Liver (tissue), 9 donors: Measurements from ENCODE around the gene FAM25A. TPM values are rescaled to one million over a fixed set of nuclear protein-coding genes. Genes with fewer than 3 reads are reported as not detected.
A peak's percentile ranks its signal among the peaks of the same experiment; 100 is the strongest.

Source experiments
- DNase-seq: peaks from one replicate; pipeline ENCODE4 v3.0.0-alpha.2; 2017; ENCODE audit warnings: low spot score
- H3K27ac ChIP-seq, 2 donors: one replicate each; pipeline ENCODE4 v1.7.0; 2013; ENCODE audit warnings: inconsistent platforms in 2 of 2, low read length in 2 of 2, control low read depth in 1 of 2, low read depth in 1 of 2, mild to moderate bottlenecking in 1 of 2
- H3K27me3 ChIP-seq, 4 donors: one replicate each; pipeline versions ENCODE4 v1.6.1 to v1.7.0; 2013; ENCODE audit warnings: low read length in 3 of 4, inconsistent platforms in 1 of 4, mild to moderate bottlenecking in 1 of 4, moderate library complexity in 1 of 4; ENCODE audit not compliant: control insufficient read depth in 4 of 4, insufficient read depth in 4 of 4
- H3K36me3 ChIP-seq, 4 donors: one replicate each; pipeline versions ENCODE4 v1.6.1 to v1.7.0; 2013; ENCODE audit warnings: low read length in 3 of 4, mild to moderate bottlenecking in 3 of 4, low read depth in 1 of 4, moderate library complexity in 1 of 4; ENCODE audit not compliant: control insufficient read depth in 4 of 4, insufficient read depth in 3 of 4
- H3K4me1 ChIP-seq, 4 donors: one replicate each; pipeline versions ENCODE4 v1.6.1 to v1.7.0; 2013; ENCODE audit warnings: low read length in 3 of 4, mild to moderate bottlenecking in 3 of 4, moderate library complexity in 1 of 4; ENCODE audit not compliant: control insufficient read depth in 4 of 4, insufficient read depth in 4 of 4
- H3K4me3 ChIP-seq, 3 donors: one replicate each; pipeline versions ENCODE4 v1.6.1 to v1.7.0; 2013; ENCODE audit warnings: low read length in 3 of 3, control low read depth in 1 of 3, low read depth in 1 of 3, mild to moderate bottlenecking in 1 of 3
- H3K9ac ChIP-seq, 2 donors: one replicate each; pipeline ENCODE4 v1.7.0; 2013; ENCODE audit warnings: low read length in 2 of 2, mild to moderate bottlenecking in 2 of 2, moderate library complexity in 2 of 2, control low read depth in 1 of 2, low read depth in 1 of 2
- H3K9me3 ChIP-seq, 4 donors: one replicate each; pipeline versions ENCODE4 v1.6.1 to v1.7.0; 2013; ENCODE audit warnings: low read length in 3 of 4; ENCODE audit not compliant: control insufficient read depth in 4 of 4
- GABPA ChIP-seq, 2 donors: IDR thresholded peaks in 1 of 2; conservative IDR thresholded peaks in 1 of 2; 2 replicates each; pipeline ENCODE4 v1.6.1; 2016; ENCODE audit warnings: antibody characterized with exemption in 2 of 2, mild to moderate bottlenecking in 1 of 2, moderate library complexity in 1 of 2
- HNF4A ChIP-seq, 2 donors: conservative IDR thresholded peaks; 2 replicates each; pipeline ENCODE4 v1.6.1; 2016; ENCODE audit warnings: antibody characterized with exemption in 2 of 2, mild to moderate bottlenecking in 2 of 2
- HNF4G ChIP-seq: IDR thresholded peaks from 2 replicates; pipeline ENCODE4 v1.6.1; 2016; ENCODE audit warnings: antibody characterized with exemption
- JUND ChIP-seq, 2 donors: IDR thresholded peaks; 2 replicates each; pipeline ENCODE4 v1.6.1; 2016; ENCODE audit warnings: antibody characterized with exemption in 2 of 2
- NR2F2 ChIP-seq: IDR thresholded peaks from 2 replicates; pipeline ENCODE4 v1.6.1; 2016; ENCODE audit warnings: antibody characterized with exemption
- RAD21 ChIP-seq, 2 donors: IDR thresholded peaks; 2 replicates each; pipeline ENCODE4 v1.6.1; 2016; ENCODE audit warnings: antibody characterized with exemption in 2 of 2, mild to moderate bottlenecking in 2 of 2
- RXRA ChIP-seq, 2 donors: IDR thresholded peaks; 2 replicates each; pipeline ENCODE4 v1.6.1; 2017 to 2018; ENCODE audit warnings: antibody characterized with exemption in 2 of 2, mild to moderate bottlenecking in 1 of 2
- SP1 ChIP-seq: IDR thresholded peaks from 2 replicates; pipeline ENCODE4 v1.6.1; 2018; ENCODE audit warnings: antibody characterized with exemption, mild to moderate bottlenecking
- TAF1 ChIP-seq: conservative IDR thresholded peaks from 2 replicates; pipeline ENCODE4 v1.6.1; 2016; ENCODE audit warnings: antibody characterized with exemption, mild to moderate bottlenecking
- YY1 ChIP-seq: IDR thresholded peaks from 2 replicates; pipeline ENCODE4 v1.6.1; 2016; ENCODE audit warnings: antibody characterized with exemption, mild to moderate bottlenecking
- WGBS: extraction: QIAGEN DNeasy Blood & Tissue Kit; methylation state at CpG from one replicate; pipeline ENCODE4 v1.1.7; 2013; 5-methylcytosine and 5-hydroxymethylcytosine counted together
- polyA plus RNA-seq, 2 donors: library from polyadenylated mRNA; stranded (reverse) in 1 of 2; unstranded in 1 of 2; fragments of 200-250 nt in 1 of 2; fragments of >200 nt in 1 of 2; fragmentation: Nextera tagmentation in 1 of 2; extraction: Ambion mirVana in 1 of 2; gene quantifications; one replicate each; pipeline versions ENCODE4 v1.2.1 to v1.2.3, GENCODE V29; 2013 to 2015
- total RNA-seq, 2 donors: library from RNA; depleted of rRNA; stranded (reverse); fragments of >200 nt; gene quantifications; one replicate each; pipeline ENCODE4 v1.2.3, GENCODE V29; 2014
- TF ChIP-seq, protein P1 (sequence below): fragments of 150-350 bp; IDR thresholded peaks from 2 replicates; pipeline ENCODE4 v1.5.1; 2017; ENCODE audit warnings: improper control_type of control experiment, low read depth, low read length; ENCODE audit not compliant: missing input control
- TF ChIP-seq, protein P2 (sequence below): IDR thresholded peaks from 2 replicates; pipeline ENCODE4 v1.6.1; 2016; ENCODE audit warnings: antibody characterized with exemption
- TF ChIP-seq, protein P3 (sequence below): IDR thresholded peaks from 2 replicates; pipeline ENCODE4 v1.6.1; 2016; ENCODE audit warnings: antibody characterized with exemption, mild to moderate bottlenecking
- TF ChIP-seq, protein P4 (sequence below): IDR thresholded peaks from 2 replicates; pipeline ENCODE4 v1.6.1; 2016; ENCODE audit warnings: antibody characterized with exemption
- donor health status: healthy.
- donor health status: healthy.
- donor health status: healthy.
- donor health status: healthy.
- donor health status: healthy.

The FAM25A gene
- total and polyA plus RNA-seq, 4 donors, result not detected

DNA sequence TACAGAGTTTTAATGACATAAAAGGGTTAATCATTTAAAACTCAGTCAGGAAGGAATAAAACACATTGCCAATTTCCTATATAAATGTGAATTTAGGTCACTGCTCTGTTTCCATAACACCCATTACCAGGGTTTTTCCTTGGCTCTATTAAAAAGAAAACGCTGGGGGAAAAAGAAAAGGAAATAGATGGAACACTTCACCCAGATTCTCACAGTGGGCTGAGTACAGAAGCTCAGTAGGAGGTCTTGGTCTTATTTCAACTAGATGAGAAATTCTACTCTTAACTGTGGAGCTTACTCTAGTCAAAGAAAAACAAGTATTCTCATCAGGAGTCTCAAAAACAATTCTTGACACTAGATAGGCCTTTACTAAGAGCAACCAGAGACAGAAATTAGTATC is 38.1 kb downstream of the FAM25A start:
- Histone ChIP-seq H3K36me3 (peaks cover 14 to 75% (median 73%) of the 10 kb centered on the region in 4 donors), H3K9ac (no peak overlapping the region)
- 77% methylated on average over 1 of the region's 1 CpG for WGBS

DNA sequence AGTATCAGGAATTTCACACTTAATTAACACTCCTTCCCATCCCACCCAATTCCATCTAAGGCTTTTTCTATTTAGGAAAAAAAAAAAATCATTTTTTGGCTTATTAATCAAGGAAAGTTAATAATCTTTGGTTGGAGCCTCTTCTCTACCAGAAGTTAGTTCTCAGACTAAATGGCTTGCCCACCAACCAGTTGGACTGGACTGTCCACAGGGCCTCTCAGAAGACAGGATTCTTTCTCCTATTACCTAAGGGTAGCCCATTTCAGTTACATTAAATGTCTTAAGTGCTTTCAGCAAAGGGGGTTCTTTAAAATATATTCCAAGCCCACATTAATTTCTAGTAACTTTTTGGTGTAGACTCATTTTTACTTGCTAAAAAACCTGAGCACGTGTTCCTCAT is 39.3 kb downstream of the FAM25A start:
- Histone ChIP-seq H3K27me3 (no peaks in the 10 kb centered on the region), H3K9me3 (no peaks in the 10 kb centered on the region), H3K4me1 (peaks cover 0 to 21% (median 11%) of the 10 kb centered on the region in 4 donors), H3K9ac (no peak overlapping the region), H3K27ac (peak overlapping the region in 1 of 2 donors; percentile 33), H3K4me3 (no peak overlapping the region), H3K36me3 (peaks cover 12 to 73% (median 68%) of the 10 kb centered on the region in 4 donors)
- WGBS, result 96% methylated on average over 1 of the region's 1 CpG
- no peak for DNase-seq
- TF ChIP-seq YY1 (no peak), HNF4G (no peak), TAF1 (no peak), JUND (IDR thresholded peaks at IDR 0.05) (no peak), NR2F2 (no peak), RXRA (IDR thresholded peaks at IDR 0.05) (no peak), SP1 (no peak)
- TF ChIP-seq, protein P1, sequence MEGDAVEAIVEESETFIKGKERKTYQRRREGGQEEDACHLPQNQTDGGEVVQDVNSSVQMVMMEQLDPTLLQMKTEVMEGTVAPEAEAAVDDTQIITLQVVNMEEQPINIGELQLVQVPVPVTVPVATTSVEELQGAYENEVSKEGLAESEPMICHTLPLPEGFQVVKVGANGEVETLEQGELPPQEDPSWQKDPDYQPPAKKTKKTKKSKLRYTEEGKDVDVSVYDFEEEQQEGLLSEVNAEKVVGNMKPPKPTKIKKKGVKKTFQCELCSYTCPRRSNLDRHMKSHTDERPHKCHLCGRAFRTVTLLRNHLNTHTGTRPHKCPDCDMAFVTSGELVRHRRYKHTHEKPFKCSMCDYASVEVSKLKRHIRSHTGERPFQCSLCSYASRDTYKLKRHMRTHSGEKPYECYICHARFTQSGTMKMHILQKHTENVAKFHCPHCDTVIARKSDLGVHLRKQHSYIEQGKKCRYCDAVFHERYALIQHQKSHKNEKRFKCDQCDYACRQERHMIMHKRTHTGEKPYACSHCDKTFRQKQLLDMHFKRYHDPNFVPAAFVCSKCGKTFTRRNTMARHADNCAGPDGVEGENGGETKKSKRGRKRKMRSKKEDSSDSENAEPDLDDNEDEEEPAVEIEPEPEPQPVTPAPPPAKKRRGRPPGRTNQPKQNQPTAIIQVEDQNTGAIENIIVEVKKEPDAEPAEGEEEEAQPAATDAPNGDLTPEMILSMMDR, result no peak
- TF ChIP-seq, protein P2, sequence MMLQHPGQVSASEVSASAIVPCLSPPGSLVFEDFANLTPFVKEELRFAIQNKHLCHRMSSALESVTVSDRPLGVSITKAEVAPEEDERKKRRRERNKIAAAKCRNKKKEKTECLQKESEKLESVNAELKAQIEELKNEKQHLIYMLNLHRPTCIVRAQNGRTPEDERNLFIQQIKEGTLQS, result no peak
- TF ChIP-seq, protein P3, sequence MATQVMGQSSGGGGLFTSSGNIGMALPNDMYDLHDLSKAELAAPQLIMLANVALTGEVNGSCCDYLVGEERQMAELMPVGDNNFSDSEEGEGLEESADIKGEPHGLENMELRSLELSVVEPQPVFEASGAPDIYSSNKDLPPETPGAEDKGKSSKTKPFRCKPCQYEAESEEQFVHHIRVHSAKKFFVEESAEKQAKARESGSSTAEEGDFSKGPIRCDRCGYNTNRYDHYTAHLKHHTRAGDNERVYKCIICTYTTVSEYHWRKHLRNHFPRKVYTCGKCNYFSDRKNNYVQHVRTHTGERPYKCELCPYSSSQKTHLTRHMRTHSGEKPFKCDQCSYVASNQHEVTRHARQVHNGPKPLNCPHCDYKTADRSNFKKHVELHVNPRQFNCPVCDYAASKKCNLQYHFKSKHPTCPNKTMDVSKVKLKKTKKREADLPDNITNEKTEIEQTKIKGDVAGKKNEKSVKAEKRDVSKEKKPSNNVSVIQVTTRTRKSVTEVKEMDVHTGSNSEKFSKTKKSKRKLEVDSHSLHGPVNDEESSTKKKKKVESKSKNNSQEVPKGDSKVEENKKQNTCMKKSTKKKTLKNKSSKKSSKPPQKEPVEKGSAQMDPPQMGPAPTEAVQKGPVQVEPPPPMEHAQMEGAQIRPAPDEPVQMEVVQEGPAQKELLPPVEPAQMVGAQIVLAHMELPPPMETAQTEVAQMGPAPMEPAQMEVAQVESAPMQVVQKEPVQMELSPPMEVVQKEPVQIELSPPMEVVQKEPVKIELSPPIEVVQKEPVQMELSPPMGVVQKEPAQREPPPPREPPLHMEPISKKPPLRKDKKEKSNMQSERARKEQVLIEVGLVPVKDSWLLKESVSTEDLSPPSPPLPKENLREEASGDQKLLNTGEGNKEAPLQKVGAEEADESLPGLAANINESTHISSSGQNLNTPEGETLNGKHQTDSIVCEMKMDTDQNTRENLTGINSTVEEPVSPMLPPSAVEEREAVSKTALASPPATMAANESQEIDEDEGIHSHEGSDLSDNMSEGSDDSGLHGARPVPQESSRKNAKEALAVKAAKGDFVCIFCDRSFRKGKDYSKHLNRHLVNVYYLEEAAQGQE, result no peak

More for the DNA sequence above, 38.1 kb downstream of the FAM25A start:
- H3K27ac ChIP-seq, result no peak overlapping the region
- no peak for DNase-seq
- no peaks in the 10 kb centered on the region for H3K9me3 ChIP-seq
- H3K27me3 ChIP-seq, result no peaks in the 10 kb centered on the region
- no peak overlapping the region for H3K4me3 ChIP-seq
- peaks cover 0 to 19% (median 11%) of the 10 kb centered on the region in 4 donors for H3K4me1 ChIP-seq
- TF ChIP-seq SP1, result no peak
- TF ChIP-seq JUND (IDR thresholded peaks at IDR 0.05), result no peak
- TF ChIP-seq HNF4A (conservative IDR thresholded peaks at IDR 0.05), result no peak
- no peak for TF ChIP-seq RAD21 (IDR thresholded peaks at IDR 0.05)
- no peak for TF ChIP-seq TAF1
- TF ChIP-seq, protein P4, sequence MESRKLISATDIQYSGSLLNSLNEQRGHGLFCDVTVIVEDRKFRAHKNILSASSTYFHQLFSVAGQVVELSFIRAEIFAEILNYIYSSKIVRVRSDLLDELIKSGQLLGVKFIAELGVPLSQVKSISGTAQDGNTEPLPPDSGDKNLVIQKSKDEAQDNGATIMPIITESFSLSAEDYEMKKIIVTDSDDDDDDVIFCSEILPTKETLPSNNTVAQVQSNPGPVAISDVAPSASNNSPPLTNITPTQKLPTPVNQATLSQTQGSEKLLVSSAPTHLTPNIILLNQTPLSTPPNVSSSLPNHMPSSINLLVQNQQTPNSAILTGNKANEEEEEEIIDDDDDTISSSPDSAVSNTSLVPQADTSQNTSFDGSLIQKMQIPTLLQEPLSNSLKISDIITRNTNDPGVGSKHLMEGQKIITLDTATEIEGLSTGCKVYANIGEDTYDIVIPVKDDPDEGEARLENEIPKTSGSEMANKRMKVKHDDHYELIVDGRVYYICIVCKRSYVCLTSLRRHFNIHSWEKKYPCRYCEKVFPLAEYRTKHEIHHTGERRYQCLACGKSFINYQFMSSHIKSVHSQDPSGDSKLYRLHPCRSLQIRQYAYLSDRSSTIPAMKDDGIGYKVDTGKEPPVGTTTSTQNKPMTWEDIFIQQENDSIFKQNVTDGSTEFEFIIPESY, result no peak
- TF ChIP-seq, protein P1, result no peak
- TF ChIP-seq, protein P3, result no peak
- TF ChIP-seq YY1, result no peak
- no peak for TF ChIP-seq GABPA (IDR thresholded peaks at IDR 0.05 in 1 of 2, conservative IDR thresholded peaks at IDR 0.05 in 1 of 2)
- no peak for TF ChIP-seq NR2F2
- no peak for TF ChIP-seq RXRA (IDR thresholded peaks at IDR 0.05)
